T47D (cell line): ENCODE data around the gene HELZ.

Experiments used
- DNase-seq, 2 experiments: peaks; one replicate each; pipeline versions ENCODE4 v3.0.0 to v3.0.0-alpha.2; 2011 to 2012; ENCODE audit warnings: low read depth in 1 of 2, low spot score in 1 of 2
- JUND ChIP-seq: IDR thresholded peaks from 2 replicates; pipeline ENCODE4 v1.6.1; 2012; ENCODE audit warnings: low read depth
- in situ Hi-C: cut with HindIII; loops from 2 replicates; pipeline ENCODE4 v1.10.0; 2016; ENCODE audit warnings: low sequenced_read_pairs, low pct_unique_long_range_greater_than_20kb

Gene HELZ

GRCh38 chr17:67027031-67027628 lies 217.9 kb downstream of the HELZ start:
- no peak for TF ChIP-seq JUND
- DNase-seq, result no peak
- in situ Hi-C loops, result no loop called here

- no peak for DNase-seq
- no peak for TF ChIP-seq JUND
- in situ Hi-C loops, result no loop called here
Measured at GRCh38 chr17:67026341-67026740, 218.7 kb downstream of the HELZ start.

- no peak for DNase-seq
- in situ Hi-C loops, result no loop called here
Measured at GRCh38 chr17:67025216-67025792, 219.7 kb downstream of the HELZ start.

GRCh38 chr17:67024736-67025135 lies 220.3 kb downstream of the HELZ start:
- in situ Hi-C loops, result no loop called here
- no peak for TF ChIP-seq JUND
- DNase-seq, result no peak

More at GRCh38 chr17:67025216-67025792, 219.7 kb downstream of the HELZ start:
- no peak for TF ChIP-seq JUND

- TF ChIP-seq JUND, result no peak
- no peak for DNase-seq
- in situ Hi-C loops, result no loop called here
Measured at GRCh38 chr17:67022451-67022810, 222.6 kb downstream of the HELZ start.

- TF ChIP-seq JUND, result no peak
- in situ Hi-C loops, result no loop called here
- DNase-seq, result no peak
Measured at GRCh38 chr17:67021743-67022450, 223.1 kb downstream of the HELZ start.

GRCh38 chr17:67021196-67021595 lies 223.8 kb downstream of the HELZ start:
- in situ Hi-C loops, result no loop called here
- no peak for TF ChIP-seq JUND
- no peak for DNase-seq
